Activated CD4-positive, CD25-positive, alpha-beta regulatory T cell treated with anti-CD3 and anti-CD28 coated beads, Interleukin-2, amount 50 U/mL, for 72 hours (primary cell): ENCODE results near the gene SUCNR1.
"Not testable (repeated sequence)": the region's sequence is repeated elsewhere in the genome, so short reads cannot be mapped to it uniquely, and the experiment has no call there.

Experiments
- DNase-seq: peaks from one replicate; pipeline ENCODE4 v3.0.0; 2021

The SUCNR1 gene

GRCh38 chr3:151903501-151903991, 30.1 kb downstream of the SUCNR1 start:
- no peak for DNase-seq

DNA sequence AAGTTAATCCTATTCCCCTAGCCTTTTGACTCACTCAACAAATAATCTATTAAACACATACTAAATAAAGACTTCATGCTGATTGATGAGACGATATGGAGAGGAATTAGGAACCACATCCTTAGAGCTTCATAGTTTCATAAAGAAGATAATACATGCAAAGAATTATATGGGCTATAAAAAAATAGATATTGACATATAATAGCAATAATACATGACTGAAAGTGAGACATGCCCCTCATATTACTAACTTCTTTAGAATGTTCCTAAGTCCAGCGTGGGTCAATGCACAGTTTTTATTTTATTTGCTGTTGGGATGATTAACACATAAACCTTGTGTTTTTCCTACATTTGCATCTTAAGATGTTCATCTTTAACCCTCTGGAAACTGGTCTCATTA, 32.2 kb downstream of the SUCNR1 start:
- DNase-seq = no peak

- DNase-seq = no peak
Observed at GRCh38 chr3:151906751-151907150, 33.3 kb downstream of the SUCNR1 start.

- DNase-seq = no peak
Observed at GRCh38 chr3:151908399-151908798, 35.0 kb downstream of the SUCNR1 start.

GRCh38 chr3:151909681-151910405, 36.4 kb downstream of the SUCNR1 start:
- DNase-seq = no peak

GRCh38 chr3:151911462-151911861, 38.0 kb downstream of the SUCNR1 start:
- DNase-seq = no peak

DNA sequence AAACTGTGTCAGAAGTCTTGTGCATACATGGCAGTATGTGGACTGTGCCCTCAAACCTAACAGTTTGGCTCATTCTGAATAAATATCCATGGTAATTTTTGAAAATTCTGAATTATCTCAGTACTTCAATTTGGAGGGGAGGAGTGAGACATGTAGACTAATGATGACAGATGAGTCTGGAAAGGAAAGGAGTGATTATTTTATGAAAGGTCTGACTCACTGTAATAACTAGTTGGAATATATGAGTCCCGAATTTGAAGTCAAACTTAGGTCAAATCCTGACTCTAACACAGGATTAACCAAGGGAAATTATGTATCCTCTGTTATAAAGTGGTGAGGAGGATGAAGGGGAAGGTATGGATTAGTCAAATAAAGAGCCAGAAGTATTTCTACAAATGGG, 38.6 kb downstream of the SUCNR1 start:
- no peak for DNase-seq

GRCh38 chr3:151916781-151917180, 43.3 kb downstream of the SUCNR1 start:
- no peak for DNase-seq

- no peak for DNase-seq
Observed at GRCh38 chr3:151918253-151919029, 45.0 kb downstream of the SUCNR1 start.

DNA sequence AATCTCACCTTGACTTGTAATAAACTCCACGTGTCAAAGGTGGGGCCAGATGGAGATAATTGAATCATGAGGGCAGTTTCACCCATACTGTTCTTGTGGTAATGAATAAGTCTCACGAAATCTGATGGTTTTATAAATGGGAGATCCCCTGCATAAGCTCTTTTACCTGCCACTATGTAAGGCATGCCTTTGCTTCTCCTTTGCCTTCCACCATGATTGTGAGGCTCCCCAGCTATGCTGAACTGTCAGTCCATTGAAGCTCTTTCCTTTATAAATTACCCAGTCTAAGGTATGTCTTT, 45.5 kb downstream of the SUCNR1 start:
- no peak for DNase-seq

DNA sequence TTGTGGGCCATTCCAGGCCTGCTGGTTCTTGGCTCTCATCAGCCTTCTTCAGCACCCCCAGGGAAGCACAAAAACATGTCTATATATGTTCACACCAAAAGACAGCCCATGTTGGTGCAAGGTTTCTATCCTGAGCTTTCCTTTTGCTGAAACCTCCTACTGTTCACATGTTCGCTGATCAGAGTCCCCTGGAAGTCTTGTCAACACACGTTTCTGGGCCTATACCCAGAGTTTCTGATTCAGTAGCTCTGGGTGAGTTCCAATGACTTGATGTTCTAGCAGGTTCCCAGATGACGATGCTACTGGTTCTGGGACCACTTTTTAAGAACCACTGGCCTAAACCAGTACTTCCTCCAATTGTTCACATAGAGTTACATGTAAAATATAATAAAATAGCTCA, 46.0 kb downstream of the SUCNR1 start:
- no peak for DNase-seq

GRCh38 chr3:151923901-151924300, 50.5 kb downstream of the SUCNR1 start:
- no peak for DNase-seq

DNA sequence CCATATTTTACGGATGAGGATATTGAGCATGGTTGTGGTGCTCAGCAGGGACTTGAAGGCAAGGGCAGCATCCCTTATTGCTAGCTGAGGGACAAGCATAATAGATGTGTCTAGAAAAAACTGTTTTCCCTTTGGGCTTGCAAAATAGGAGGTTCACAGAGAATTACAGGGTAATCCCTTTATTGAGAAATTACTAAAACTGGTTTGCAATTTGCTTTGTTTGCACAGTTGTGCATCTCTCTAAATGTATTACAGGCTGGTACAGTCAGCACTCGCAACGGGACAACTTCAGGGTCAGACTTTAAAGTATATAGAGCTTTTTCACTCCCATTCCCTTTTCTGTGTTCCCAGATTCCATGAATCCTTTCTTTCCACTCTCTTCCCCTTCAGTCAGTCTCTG, 51.3 kb downstream of the SUCNR1 start:
- DNase-seq = no peak

- no peak for DNase-seq
Observed at GRCh38 chr3:151925419-151925818, 52.0 kb downstream of the SUCNR1 start.

DNA sequence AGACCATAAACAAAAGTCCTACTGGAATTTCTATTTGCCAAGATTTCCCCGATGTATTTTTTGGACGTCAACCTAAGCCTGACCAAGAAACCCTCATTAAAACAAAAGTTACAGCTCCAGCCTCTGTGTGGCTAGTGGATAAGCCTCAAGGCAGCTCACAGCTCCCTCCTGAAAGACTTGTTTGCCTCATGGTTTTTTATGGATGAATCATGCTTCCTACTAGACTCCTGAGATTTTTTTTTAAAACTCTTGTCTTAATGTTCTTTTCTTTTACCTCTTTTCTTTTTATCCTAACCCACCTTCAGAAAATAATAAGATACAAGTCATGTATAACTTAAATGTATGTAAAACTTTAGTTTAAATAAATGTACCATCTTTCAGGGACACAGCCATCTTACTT, 52.4 kb downstream of the SUCNR1 start:
- no peak for DNase-seq

GRCh38 chr3:151926956-151927355, 53.5 kb downstream of the SUCNR1 start:
- DNase-seq = no peak

DNA sequence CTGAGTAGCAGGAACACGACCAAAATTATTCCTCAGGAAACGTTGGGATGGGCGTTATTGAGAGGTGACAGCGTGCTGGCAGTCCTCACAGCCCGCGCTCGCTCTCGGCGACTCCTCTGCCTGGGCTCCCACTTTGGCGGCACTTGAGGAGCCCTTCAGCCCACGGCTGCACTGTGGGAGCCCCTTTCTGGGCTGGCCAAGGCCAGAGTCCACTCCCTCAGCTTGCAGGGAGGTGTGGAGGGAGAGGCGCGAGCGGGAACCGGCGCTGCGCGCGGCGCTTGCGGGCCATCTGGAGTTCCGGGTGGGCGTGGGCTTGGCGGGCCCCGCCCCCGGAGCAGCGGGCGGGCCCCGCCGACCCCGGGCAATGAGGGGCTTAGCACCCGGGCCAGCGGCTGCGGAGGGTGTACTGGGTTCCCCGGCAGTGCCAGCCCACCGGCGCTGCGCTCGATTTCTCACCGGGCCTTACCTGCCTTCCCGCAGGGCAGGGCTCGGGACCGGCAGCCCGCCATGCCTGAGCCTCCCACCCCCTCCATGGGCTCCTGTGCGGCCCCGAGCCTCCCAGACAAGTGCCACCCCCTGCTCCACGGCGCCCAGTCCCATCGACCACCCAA, 54.6 kb downstream of the SUCNR1 start:
- not testable (repeated sequence) for DNase-seq

DNA sequence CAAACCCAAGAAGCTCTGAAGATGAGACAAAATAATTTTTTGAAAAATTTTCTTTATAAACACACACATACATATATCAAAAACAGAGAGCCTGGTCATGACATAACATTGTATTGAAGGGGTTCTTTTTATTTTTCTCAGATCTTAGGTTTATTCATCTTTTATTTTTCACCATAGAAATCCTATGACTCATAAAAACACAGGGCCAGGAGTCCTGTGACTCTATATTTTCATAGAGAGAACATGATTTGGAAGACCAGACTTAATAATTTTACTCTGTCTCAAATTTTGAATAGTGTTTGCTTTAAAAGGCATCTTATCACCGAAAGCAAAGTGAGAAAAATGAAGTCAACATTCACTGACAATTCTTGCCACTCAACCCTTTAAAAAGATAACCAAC, 57.7 kb downstream of the SUCNR1 start:
- DNase-seq = no peak

GRCh38 chr3:151933234-151933853, 59.9 kb downstream of the SUCNR1 start:
- DNase-seq = no peak
